Duodenal mucosa (tissue), 2 donors: Measurements from ENCODE around the gene TGFB2.

Source experiments
- H3K27ac ChIP-seq: one replicate; pipeline ENCODE4 v1.7.0; 2013; ENCODE audit warnings: low read depth, low read length
- H3K27me3 ChIP-seq, 2 donors: one replicate each; pipeline ENCODE4 v1.7.0; 2013; ENCODE audit warnings: low read length in 2 of 2, control low read depth in 1 of 2; ENCODE audit not compliant: insufficient read depth in 2 of 2, control insufficient read depth in 1 of 2
- H3K36me3 ChIP-seq, 2 donors: one replicate each; pipeline ENCODE4 v1.7.0; 2013; ENCODE audit warnings: low read length in 2 of 2, control low read depth in 1 of 2; ENCODE audit not compliant: insufficient read depth in 2 of 2, control insufficient read depth in 1 of 2
- H3K4me1 ChIP-seq, 2 donors: one replicate each; pipeline ENCODE4 v1.7.0; 2013; ENCODE audit warnings: low read length in 2 of 2, control low read depth in 1 of 2; ENCODE audit not compliant: insufficient read depth in 2 of 2, control insufficient read depth in 1 of 2
- H3K4me3 ChIP-seq, 2 donors: one replicate each; pipeline ENCODE4 v1.7.0; 2013; ENCODE audit warnings: low read length in 2 of 2, low read depth in 1 of 2
- H3K9ac ChIP-seq, 2 donors: one replicate each; pipeline ENCODE4 v1.7.0; 2013; ENCODE audit warnings: low read length in 2 of 2, low read depth in 1 of 2
- H3K9me3 ChIP-seq, 2 donors: one replicate each; pipeline ENCODE4 v1.7.0; 2013; ENCODE audit warnings: low read length in 2 of 2, control low read depth in 1 of 2; ENCODE audit not compliant: control insufficient read depth in 1 of 2

The TGFB2 gene

GRCh38 chr1:218344814-218345672, at the start of gene TGFB2:
Gene TGFB2, plus strand, starts transcription at chr1:218345336. Its CDS starts 1,366 bp downstream, at chr1:218346702.
- Histone ChIP-seq H3K9me3 (no peaks in the 10 kb centered on the region), H3K4me1 (peaks cover 10 to 25% of the 10 kb centered on the region in 2 donors), H3K9ac (peak within 1 kb of the TSS; percentile 22 to 44), H3K36me3 (no peaks in the 10 kb centered on the region), H3K4me3 (peak within 1 kb of the TSS; percentile 63 to 79), H3K27ac (peak within 1 kb of the TSS; percentile 24), H3K27me3 (peaks cover 22 to 38% of the 10 kb centered on the region in 2 donors)

DNA sequence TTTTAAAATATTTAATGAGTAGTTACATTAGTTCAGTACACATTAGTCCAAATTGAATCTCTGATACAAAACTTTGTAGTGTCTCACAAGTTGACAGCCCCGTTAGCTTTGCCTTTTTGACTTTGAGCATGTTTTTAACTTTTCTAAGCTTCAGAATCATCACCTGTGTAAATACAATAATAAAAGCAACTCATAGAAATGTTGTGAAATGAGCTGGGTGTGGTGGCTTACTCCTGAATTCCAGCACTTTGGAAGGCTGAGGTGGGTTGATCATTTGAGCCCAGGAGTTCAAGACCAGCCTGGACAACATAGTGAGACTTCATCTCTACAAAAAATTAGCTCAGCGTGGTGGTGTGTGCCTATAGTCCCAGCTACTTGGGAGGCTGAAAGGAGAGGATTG, 49.0 kb upstream of the TGFB2 start:
- Histone ChIP-seq H3K27ac (no peak overlapping the region), H3K27me3 (no peaks in the 10 kb centered on the region), H3K4me1 (no peaks in the 10 kb centered on the region), H3K4me3 (no peak overlapping the region), H3K9me3 (no peaks in the 10 kb centered on the region), H3K9ac (no peak overlapping the region), H3K36me3 (peaks cover 0 to 5% of the 10 kb centered on the region in 2 donors)

GRCh38 chr1:218297461-218297860, 47.7 kb upstream of the TGFB2 start:
- H3K36me3 ChIP-seq = peaks cover 0 to 5% of the 10 kb centered on the region in 2 donors
- H3K4me3 ChIP-seq = no peak overlapping the region
- H3K27me3 ChIP-seq = no peaks in the 10 kb centered on the region
- no peak overlapping the region for H3K27ac ChIP-seq
- H3K4me1 ChIP-seq = no peaks in the 10 kb centered on the region
- H3K9ac ChIP-seq = no peak overlapping the region
- H3K9me3 ChIP-seq = no peaks in the 10 kb centered on the region

DNA sequence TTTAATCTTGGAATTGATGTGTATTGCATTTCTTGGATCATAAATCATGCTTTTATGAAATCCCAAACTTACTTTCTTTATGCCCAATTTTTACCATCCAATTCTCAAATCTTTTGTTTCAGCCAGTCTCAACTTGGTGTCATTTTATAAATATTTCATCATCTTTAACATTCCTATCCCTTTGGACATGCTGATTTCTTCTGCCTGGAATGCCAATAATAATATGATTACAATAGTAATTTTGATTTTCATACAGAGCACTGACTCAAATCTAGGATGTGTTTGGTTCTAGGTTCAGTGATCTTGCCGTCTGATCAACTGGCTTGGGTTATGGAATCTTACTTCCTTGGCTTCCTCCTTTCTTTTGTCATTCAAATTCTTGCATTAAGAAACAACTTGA, 47.3 kb upstream of the TGFB2 start:
- Histone ChIP-seq H3K27ac (no peak overlapping the region), H3K27me3 (no peaks in the 10 kb centered on the region), H3K9ac (no peak overlapping the region), H3K4me1 (no peaks in the 10 kb centered on the region), H3K9me3 (no peaks in the 10 kb centered on the region), H3K4me3 (no peak overlapping the region), H3K36me3 (peaks cover 0 to 5% of the 10 kb centered on the region in 2 donors)

DNA sequence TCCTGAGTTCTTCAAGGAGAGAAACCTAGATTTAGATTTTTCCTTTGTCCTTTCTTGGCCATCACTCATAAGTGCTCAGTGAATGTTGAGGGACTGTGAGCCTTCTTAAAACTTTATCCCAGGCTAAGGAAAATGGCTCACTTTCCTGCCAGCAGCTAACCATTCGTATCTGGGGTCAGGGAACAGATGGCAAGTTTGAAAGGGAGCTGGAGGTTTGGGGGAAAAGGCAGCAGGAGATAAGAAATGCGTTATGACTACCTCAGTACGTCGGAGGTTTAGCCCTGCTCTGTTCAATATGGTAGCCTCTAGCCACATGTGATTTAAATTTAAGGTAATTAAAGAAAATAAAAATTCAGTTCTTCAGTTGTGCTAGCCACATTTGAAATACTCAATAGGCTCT, 46.7 kb upstream of the TGFB2 start:
- H3K9me3 ChIP-seq = no peaks in the 10 kb centered on the region
- no peak overlapping the region for H3K4me3 ChIP-seq
- peaks cover 0 to 5% of the 10 kb centered on the region in 2 donors for H3K36me3 ChIP-seq
- no peak overlapping the region for H3K27ac ChIP-seq
- H3K27me3 ChIP-seq = no peaks in the 10 kb centered on the region
- no peaks in the 10 kb centered on the region for H3K4me1 ChIP-seq
- no peak overlapping the region for H3K9ac ChIP-seq

DNA sequence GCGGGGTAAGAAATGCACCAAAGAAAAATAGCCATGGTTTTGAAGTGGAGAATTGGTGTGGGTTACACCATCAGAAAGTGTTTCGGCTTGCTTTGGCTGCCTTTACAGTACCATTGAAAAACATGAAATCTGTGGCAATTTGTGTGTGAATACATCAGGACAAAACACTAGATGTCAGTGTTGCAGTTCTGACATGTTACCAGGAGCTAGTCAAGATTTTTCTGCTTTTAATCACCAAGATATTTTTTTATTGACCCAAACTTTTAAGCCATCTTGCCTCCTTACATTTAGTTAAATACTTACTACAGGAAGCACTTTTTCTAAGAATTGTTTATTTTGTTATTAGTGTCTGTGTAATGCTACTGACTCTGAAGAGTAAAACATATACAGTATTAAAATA, 45.7 kb upstream of the TGFB2 start:
- Histone ChIP-seq H3K4me1 (no peaks in the 10 kb centered on the region), H3K36me3 (peaks cover 0 to under 1% of the 10 kb centered on the region in 2 donors), H3K27ac (no peak overlapping the region), H3K4me3 (no peak overlapping the region), H3K27me3 (no peaks in the 10 kb centered on the region), H3K9me3 (no peaks in the 10 kb centered on the region), H3K9ac (no peak overlapping the region)

DNA sequence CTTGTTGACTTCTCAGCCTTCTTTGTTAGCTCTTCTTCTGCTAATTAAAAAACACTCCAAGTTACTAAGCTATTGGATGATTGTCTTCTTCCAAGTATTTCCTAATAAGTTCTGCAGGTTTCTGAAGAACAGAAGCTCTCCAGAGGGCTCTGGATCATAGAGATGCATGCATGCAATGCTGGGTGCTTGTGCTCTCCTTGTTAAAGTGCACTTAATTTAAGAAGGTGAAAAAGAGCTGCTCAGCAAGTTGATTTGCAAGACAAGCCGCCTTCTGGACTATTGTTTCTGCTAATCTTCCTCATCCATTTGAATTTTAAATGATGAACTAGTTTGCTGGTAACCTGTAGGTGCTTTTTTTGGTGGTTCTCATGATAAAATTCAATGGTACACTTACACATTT, 43.9 kb upstream of the TGFB2 start:
- H3K9me3 ChIP-seq = no peaks in the 10 kb centered on the region
- no peak overlapping the region for H3K4me3 ChIP-seq
- no peak overlapping the region for H3K9ac ChIP-seq
- no peak overlapping the region for H3K27ac ChIP-seq
- peaks cover 0 to 6% of the 10 kb centered on the region in 2 donors for H3K36me3 ChIP-seq
- H3K4me1 ChIP-seq = no peaks in the 10 kb centered on the region
- H3K27me3 ChIP-seq = no peaks in the 10 kb centered on the region

- no peaks in the 10 kb centered on the region for H3K27me3 ChIP-seq
- H3K36me3 ChIP-seq = peaks cover 0 to 6% of the 10 kb centered on the region in 2 donors
- H3K9me3 ChIP-seq = no peaks in the 10 kb centered on the region
- H3K4me3 ChIP-seq = no peak overlapping the region
- H3K27ac ChIP-seq = no peak overlapping the region
- H3K9ac ChIP-seq = no peak overlapping the region
- H3K4me1 ChIP-seq = no peaks in the 10 kb centered on the region
Observed at GRCh38 chr1:218302155-218302554, 43.0 kb upstream of the TGFB2 start.

DNA sequence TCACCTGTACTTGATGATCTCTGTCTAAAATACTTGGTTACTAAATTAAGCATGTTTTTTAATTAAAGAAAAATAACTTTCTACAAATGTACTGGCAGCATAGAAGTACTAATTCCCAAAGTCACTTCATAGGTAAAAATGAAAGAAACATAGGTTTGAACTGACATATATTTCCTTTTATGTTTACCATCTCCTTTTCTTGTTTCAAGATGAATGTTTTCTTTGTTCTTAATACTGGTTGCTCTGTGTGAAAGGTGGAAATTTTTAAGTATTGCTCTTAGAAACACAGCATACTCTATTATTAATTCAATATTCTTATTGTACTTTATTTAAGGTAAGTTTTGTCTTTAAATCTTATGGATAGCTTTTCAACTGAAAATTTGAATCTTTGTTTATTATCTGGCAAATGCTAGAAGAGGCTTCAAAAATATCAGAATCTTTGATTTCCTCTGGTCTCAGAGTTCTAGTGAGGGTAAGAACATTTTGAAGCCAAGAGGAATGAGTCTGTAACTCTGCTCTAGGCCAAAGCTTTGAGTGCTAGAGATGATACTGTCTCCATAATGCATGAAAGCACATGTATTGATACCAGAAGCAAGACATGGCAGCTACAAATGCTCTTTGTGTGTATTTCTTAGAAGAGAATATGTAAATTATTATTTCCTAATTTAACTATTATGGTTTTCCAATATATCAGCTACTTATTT, 41.8 kb upstream of the TGFB2 start:
- H3K27me3 ChIP-seq = no peaks in the 10 kb centered on the region
- H3K4me3 ChIP-seq = no peak overlapping the region
- H3K9ac ChIP-seq = no peak overlapping the region
- no peaks in the 10 kb centered on the region for H3K4me1 ChIP-seq
- no peak overlapping the region for H3K27ac ChIP-seq
- H3K36me3 ChIP-seq = peaks cover 0 to 6% of the 10 kb centered on the region in 2 donors
- no peaks in the 10 kb centered on the region for H3K9me3 ChIP-seq

DNA sequence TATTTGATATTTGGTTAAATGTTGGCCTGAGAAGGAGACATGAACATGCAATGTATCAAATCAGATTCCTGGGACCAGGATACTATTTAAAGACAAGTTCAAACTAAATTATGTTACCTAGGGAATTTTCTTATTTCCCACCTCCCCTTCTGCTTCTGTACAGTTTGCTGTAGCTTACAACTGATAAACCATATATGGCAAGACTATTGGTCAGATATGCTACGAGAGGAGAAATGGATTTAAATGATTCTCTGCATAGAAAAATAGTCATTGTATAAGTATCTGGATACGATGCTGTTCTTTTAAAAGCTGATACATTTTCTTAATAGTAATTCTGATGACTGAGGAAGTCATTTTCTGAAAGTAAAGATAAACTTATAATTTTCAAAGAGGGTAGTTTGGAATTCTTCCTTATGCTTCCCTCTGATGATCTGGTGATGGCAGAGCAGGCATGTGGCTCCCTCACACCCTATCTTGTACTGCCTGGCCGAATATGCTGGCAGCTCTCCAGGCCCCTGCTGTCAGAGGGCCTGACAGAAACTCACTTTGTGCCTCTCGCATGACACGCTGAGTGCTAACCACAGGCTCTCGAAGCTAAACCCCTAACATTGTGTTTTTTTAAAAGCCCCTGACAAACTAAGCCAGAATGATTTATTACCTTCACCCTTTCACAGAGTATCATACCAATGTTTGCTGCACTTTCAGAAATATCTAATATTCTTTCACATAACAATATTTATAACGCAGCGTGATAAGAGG, 40.7 kb upstream of the TGFB2 start:
- Histone ChIP-seq H3K9ac (no peak overlapping the region), H3K9me3 (no peaks in the 10 kb centered on the region), H3K4me1 (no peaks in the 10 kb centered on the region), H3K36me3 (peaks cover 0 to 6% of the 10 kb centered on the region in 2 donors), H3K27me3 (no peaks in the 10 kb centered on the region), H3K4me3 (no peak overlapping the region), H3K27ac (no peak overlapping the region)
